ENCODE data around the gene BMPER.

Gene BMPER

DNA sequence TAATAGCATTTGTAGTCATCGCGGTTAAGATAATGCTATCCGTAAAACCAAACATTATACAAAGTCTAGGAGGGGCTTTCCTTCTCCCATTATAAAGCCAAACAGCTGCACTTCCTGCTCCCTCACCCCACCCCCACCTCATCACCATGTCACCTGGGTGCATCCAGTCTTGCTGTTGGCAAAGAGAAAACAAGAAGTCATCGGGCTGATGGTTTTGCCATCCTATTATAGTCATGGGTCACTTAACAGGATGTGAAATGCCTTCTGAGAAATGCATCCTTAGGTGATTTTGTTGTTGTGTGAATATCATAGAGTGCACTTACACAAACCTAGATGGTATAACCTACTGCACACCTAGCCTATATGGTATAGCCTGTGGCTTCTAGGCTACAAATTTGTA lies 157.0 kb downstream of the BMPER start:
- no peak for TF ChIP-seq FOXP2 (optimal IDR thresholded peaks at IDR 0.05; ENCODE audit: borderline replicate concordance, extremely low read depth, extremely low read length, insufficient read depth)
- no peak for TF ChIP-seq POLR2AphosphoS5 (IDR thresholded peaks at IDR 0.05; ENCODE audit: low read depth, low read length)
- TF ChIP-seq TAF1 (IDR thresholded peaks at IDR 0.05; ENCODE audit: borderline replicate concordance, insufficient read depth, low read length): no peak
- TF ChIP-seq SIN3A (IDR thresholded peaks at IDR 0.05; ENCODE audit: borderline replicate concordance, insufficient read depth, low read length): no peak
- TF ChIP-seq REST (IDR thresholded peaks at IDR 0.05; ENCODE audit: insufficient read depth in 1 of 2, low read depth in 2 of 2, low read length in 2 of 2): no peak

DNA sequence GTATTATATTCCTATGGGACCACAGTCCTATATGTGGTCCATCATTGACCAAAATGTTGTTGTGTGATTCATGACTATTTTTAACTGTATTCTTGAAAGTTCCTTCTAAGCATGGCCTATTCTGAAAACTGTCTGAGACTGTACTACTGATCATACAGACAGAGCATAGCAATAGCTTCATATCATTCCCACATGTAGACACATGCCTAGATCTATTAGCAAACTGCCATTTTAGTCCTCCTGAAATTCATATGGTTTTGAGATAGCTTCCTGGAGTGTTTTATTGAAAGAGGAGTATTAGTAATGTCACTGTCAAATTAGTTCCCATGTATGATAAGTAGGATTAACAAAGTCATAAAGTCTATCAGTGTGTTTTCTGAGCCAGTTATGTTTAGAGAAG lies 157.5 kb downstream of the BMPER start:
- TF ChIP-seq FOXP2 (optimal IDR thresholded peaks at IDR 0.05; ENCODE audit: borderline replicate concordance, extremely low read depth, extremely low read length, insufficient read depth): no peak
- TF ChIP-seq SIN3A (IDR thresholded peaks at IDR 0.05; ENCODE audit: borderline replicate concordance, insufficient read depth, low read length): no peak
- no peak for TF ChIP-seq REST (IDR thresholded peaks at IDR 0.05; ENCODE audit: insufficient read depth in 1 of 2, low read depth in 2 of 2, low read length in 2 of 2)
- no peak for TF ChIP-seq TAF1 (IDR thresholded peaks at IDR 0.05; ENCODE audit: borderline replicate concordance, insufficient read depth, low read length)
- no peak for TF ChIP-seq POLR2AphosphoS5 (IDR thresholded peaks at IDR 0.05; ENCODE audit: low read depth, low read length)

GRCh38 chr7:34064519-34065158 lies 159.3 kb downstream of the BMPER start:
- no peak for TF ChIP-seq FOXP2 (optimal IDR thresholded peaks at IDR 0.05; ENCODE audit: borderline replicate concordance, extremely low read depth, extremely low read length, insufficient read depth)
- no peak for TF ChIP-seq POLR2AphosphoS5 (IDR thresholded peaks at IDR 0.05; ENCODE audit: low read depth, low read length)
- TF ChIP-seq REST (IDR thresholded peaks at IDR 0.05; ENCODE audit: insufficient read depth in 1 of 2, low read depth in 2 of 2, low read length in 2 of 2): no peak
- no peak for TF ChIP-seq TAF1 (IDR thresholded peaks at IDR 0.05; ENCODE audit: borderline replicate concordance, insufficient read depth, low read length)

DNA sequence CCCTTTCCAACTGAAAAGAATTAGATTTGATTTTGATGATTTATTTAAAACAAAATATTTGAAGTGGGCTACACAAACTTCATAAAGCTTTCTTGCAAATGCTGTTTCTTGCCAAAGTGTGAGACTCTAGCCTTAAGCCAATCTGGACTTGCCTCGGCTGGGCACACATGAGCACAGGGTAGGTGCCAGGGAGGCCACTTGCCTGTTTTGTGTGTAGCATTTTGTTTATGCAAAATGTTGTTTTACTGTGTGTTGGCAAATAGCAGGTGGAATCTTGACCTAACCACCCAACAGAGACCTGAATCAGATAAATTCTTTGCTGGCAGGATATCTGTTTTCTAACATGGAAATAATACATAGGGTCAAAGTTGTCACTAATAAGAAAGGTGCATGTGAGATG lies 161.1 kb downstream of the BMPER start:
- TF ChIP-seq REST (IDR thresholded peaks at IDR 0.05; ENCODE audit: insufficient read depth in 1 of 2, low read depth in 2 of 2, low read length in 2 of 2) (no peak), SIN3A (IDR thresholded peaks at IDR 0.05; ENCODE audit: borderline replicate concordance, insufficient read depth, low read length) (no peak), POLR2AphosphoS5 (IDR thresholded peaks at IDR 0.05; ENCODE audit: low read depth, low read length) (no peak), TAF1 (IDR thresholded peaks at IDR 0.05; ENCODE audit: borderline replicate concordance, insufficient read depth, low read length) (no peak)
